HG02610 (cell line): ENCODE results near the gene RABL2B.

ENCODE experiments used
- ATAC-seq: cut with Tn5 transposase; IDR thresholded peaks from one replicate; pipeline ENCODE4 v1.9.1; 2021; ENCODE audit warnings: mild to moderate bottlenecking, moderate library complexity; ENCODE audit not compliant: unreplicated experiment

RABL2B gene

GRCh38 chr22:50723991-50724390 lies 59.4 kb downstream of the RABL2B start:
- no peak for ATAC-seq

DNA sequence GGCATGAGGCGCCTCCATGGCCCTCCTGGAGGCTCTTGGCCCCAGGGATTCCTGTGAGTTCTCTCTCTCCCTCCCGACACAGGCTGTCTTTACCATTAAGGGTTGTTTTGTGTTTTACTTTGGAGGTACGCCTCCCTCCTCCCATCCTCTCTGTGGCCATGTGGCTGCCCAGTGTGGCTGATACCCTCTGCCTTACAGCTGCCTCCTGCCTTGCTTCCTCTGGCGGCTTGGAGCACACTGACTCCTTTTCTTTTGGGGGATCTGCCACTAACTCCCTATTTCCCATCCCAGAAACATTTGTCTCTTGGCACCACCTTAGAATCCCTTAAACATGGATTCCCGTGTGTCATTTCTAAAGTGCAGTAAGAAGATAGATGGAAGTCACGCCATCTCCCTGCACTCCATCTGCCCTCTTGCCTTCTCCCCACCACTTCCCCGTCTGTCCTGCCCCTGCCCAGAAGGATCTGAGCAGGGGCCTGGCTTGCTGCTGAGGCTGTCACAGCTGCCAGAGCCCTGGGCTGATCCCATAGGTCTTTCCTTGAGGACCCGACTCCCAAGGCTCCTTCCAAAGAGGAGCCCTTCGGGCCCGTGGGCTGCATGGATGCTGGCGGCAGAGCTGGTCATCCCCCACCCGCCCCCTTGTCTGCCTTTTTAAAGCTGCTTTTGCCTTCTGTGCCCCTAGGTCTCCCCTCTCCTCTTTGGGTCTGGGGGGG lies 60.6 kb downstream of the RABL2B start:
- no peak for ATAC-seq

DNA sequence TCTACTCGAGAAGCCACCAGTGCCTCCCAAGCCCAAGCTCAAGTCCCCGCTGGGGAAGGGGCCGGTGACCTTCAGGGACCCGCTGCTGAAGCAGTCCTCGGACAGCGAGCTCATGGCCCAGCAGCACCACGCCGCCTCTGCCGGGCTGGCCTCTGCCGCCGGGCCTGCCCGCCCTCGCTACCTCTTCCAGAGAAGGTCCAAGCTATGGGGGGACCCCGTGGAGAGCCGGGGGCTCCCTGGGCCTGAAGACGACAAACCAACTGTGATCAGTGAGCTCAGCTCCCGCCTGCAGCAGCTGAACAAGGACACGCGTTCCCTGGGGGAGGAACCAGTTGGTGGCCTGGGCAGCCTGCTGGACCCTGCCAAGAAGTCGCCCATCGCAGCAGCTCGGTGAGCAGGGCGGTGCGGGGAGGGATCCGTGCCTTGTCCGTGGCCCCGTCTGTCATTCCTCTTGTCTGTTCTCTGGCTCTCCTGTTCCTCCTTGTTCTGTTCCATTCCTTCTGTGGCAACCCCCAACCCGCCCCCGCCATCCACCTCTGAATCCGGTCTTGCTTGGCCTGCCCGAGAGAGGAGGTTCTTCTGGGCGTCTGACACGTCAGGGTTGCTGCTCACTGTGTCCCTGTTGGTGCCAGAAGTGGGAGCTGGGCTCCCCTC lies 61.3 kb downstream of the RABL2B start:
- no peak for ATAC-seq

- no peak for ATAC-seq
These were observed 62.1 kb downstream of the RABL2B start for GRCh38 chr22:50721257-50721844.

DNA sequence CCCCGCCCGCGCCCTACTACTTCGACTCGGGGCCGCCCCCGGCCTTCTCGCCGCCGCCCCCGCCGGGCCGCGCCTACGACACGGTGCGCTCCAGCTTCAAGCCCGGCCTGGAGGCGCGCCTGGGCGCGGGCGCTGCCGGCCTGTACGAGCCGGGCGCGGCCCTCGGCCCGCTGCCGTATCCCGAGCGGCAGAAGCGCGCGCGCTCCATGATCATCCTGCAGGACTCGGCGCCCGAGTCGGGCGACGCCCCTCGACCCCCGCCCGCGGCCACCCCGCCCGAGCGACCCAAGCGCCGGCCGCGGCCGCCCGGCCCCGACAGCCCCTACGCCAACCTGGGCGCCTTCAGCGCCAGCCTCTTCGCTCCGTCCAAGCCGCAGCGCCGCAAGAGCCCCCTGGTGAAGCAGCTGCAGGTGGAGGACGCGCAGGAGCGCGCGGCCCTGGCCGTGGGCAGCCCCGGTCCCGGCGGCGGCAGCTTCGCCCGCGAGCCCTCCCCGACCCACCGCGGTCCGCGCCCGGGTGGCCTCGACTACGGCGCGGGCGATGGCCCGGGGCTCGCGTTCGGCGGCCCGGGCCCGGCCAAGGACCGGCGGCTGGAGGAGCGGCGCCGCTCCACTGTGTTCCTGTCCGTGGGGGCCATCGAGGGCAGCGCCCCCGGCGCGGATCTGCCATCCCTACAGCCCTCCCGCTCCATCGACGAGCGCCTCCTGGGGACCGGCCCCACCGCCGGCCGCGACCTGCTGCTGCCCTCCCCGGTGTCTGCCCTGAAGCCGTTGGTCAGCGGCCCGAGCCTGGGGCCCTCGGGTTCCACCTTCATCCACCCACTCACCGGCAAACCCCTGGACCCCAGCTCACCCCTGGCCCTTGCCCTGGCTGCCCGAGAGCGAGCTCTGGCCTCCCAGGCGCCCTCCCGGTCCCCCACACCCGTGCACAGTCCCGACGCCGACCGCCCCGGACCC lies 62.9 kb downstream of the RABL2B start:
- ATAC-seq, result no peak

DNA sequence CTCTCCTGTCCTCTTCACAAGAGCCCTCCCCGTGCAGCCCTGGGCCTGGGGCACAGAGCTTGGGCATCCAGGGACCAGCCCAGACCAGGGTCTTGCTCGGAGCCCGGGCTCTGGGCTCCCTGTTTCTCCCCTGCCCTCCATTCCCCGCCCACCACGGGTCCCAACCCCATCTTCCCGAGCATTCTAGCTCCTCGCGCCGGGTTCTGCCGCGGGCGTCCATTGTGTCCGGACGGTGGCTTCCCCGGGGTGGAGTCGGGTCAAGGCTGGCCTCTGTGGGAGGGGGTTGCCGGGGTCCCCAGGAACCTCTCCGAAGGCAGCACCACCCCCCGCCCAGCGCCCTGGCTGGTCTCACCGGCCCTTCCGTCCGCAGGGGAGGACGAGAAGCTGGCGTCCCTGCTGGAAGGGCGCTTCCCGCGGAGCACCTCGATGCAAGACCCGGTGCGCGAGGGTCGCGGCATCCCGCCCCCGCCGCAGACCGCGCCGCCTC lies 63.6 kb downstream of the RABL2B start:
- no peak for ATAC-seq

GRCh38 chr22:50718352-50718709 lies 65.1 kb downstream of the RABL2B start:
- ATAC-seq, result no peak

DNA sequence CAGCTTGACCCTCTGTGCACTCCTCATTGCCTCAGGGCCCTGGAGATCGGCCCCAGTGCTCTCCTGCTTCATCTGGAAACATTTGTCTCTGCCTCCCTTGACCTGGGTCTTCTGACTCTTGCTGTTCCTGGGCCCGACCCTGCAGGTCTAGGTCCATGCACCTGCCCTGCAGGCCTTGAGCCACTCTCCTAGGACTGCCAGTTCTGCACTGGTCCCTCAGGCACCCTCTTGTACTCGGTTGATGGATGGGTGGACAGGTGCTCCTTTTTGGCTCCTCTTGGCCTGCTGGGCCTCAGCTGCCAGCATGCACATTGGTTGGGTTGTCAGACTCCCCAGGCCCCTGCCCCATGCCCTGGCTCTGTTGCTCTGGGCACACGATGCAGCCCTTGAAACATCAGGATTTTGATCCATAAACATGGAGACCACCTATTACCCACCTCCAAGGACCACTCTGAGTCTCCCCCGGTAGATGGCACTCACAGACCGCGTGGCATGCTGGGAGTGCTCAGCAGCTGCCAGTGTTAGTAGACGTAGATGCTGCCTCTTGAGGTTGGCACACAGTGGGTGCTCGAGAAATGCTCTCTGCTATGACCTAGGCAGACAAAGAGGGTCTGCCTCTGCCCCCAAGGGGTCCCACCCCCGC lies 65.6 kb downstream of the RABL2B start:
- ATAC-seq, result no peak
